ENCODE measurements around the gene TNK1.

TNK1 gene

GRCh38 chr17:7408863-7409262 is 28.0 kb downstream of the TNK1 start:
- no peak for DNase-seq (ENCODE audit: low read depth in 1 of 2, low spot score in 1 of 2)

- no peak for DNase-seq (ENCODE audit: low read depth in 1 of 2, low spot score in 1 of 2)
Observed at GRCh38 chr17:7409716-7410115, 28.8 kb downstream of the TNK1 start.

- no peak for DNase-seq (ENCODE audit: low read depth in 1 of 2, low spot score in 1 of 2)
Observed at GRCh38 chr17:7410634-7411426, 29.9 kb downstream of the TNK1 start.

GRCh38 chr17:7411427-7411750 is 30.5 kb downstream of the TNK1 start:
- no peak for DNase-seq (ENCODE audit: low read depth in 1 of 2, low spot score in 1 of 2)

GRCh38 chr17:7413346-7413985 is 32.6 kb downstream of the TNK1 start:
- DNase-seq (ENCODE audit: low read depth in 1 of 2, low spot score in 1 of 2): no peak

- DNase-seq (ENCODE audit: low read depth in 1 of 2, low spot score in 1 of 2): no peak
Observed at GRCh38 chr17:7414837-7415236, 33.9 kb downstream of the TNK1 start.

GRCh38 chr17:7415784-7416183 is 34.9 kb downstream of the TNK1 start:
- no peak for DNase-seq (ENCODE audit: low read depth in 1 of 2, low spot score in 1 of 2)

GRCh38 chr17:7416323-7416722 is 35.4 kb downstream of the TNK1 start:
- DNase-seq (ENCODE audit: low read depth in 1 of 2, low spot score in 1 of 2): no peak

GRCh38 chr17:7417056-7417655 is 36.3 kb downstream of the TNK1 start:
- DNase-seq (ENCODE audit: low read depth in 1 of 2, low spot score in 1 of 2): no peak

- no peak for DNase-seq (ENCODE audit: low read depth in 1 of 2, low spot score in 1 of 2)
Observed at GRCh38 chr17:7418472-7419152, 37.7 kb downstream of the TNK1 start.

- no peak for DNase-seq (ENCODE audit: low read depth in 1 of 2, low spot score in 1 of 2)
Observed at GRCh38 chr17:7419819-7420610, 39.1 kb downstream of the TNK1 start, which contains the start of gene SPEM1. SPEM1 (plus strand) TSS chr17:7420324; CDS start chr17:7420385, 61 bp downstream.

GRCh38 chr17:7421186-7421585 is 40.3 kb downstream of the TNK1 start:
- DNase-seq (ENCODE audit: low read depth in 1 of 2, low spot score in 1 of 2): no peak

GRCh38 chr17:7423679-7424078 is 42.8 kb downstream of the TNK1 start:
- no peak for DNase-seq (ENCODE audit: low read depth in 1 of 2, low spot score in 1 of 2)

GRCh38 chr17:7425316-7425715 is 44.4 kb downstream of the TNK1 start, which contains the start of gene SPEM2:
SPEM2 (plus strand) TSS chr17:7425616; CDS start chr17:7425689, 73 bp downstream.
- no peak for DNase-seq (ENCODE audit: low read depth in 1 of 2, low spot score in 1 of 2)

GRCh38 chr17:7425756-7426155 is 44.9 kb downstream of the TNK1 start:
- no peak for DNase-seq (ENCODE audit: low read depth in 1 of 2, low spot score in 1 of 2)

GRCh38 chr17:7426203-7426863 is 45.4 kb downstream of the TNK1 start:
- DNase-seq (ENCODE audit: low read depth in 1 of 2, low spot score in 1 of 2): no peak

- DNase-seq (ENCODE audit: low read depth in 1 of 2, low spot score in 1 of 2): no peak
Observed at GRCh38 chr17:7426896-7427489, 46.1 kb downstream of the TNK1 start.

GRCh38 chr17:7427549-7427948 is 46.7 kb downstream of the TNK1 start:
- no peak for DNase-seq (ENCODE audit: low read depth in 1 of 2, low spot score in 1 of 2)

GRCh38 chr17:7428557-7428956 is 47.7 kb downstream of the TNK1 start, which contains the start of gene SPEM3:
SPEM3 (plus strand) TSS chr17:7428857; CDS start chr17:7428903, 46 bp downstream.
- DNase-seq (ENCODE audit: low read depth in 1 of 2, low spot score in 1 of 2): no peak

GRCh38 chr17:7429722-7430121 is 48.8 kb downstream of the TNK1 start:
- DNase-seq (ENCODE audit: low read depth in 1 of 2, low spot score in 1 of 2): no peak

Measured in activated CD4-positive, alpha-beta T cell treated with anti-CD3 and anti-CD28 coated beads, Interleukin-2, amount 50 U/mL, for 24 hours (primary cell).